ENCODE data around the gene LAMTOR2.

LAMTOR2 gene

DNA sequence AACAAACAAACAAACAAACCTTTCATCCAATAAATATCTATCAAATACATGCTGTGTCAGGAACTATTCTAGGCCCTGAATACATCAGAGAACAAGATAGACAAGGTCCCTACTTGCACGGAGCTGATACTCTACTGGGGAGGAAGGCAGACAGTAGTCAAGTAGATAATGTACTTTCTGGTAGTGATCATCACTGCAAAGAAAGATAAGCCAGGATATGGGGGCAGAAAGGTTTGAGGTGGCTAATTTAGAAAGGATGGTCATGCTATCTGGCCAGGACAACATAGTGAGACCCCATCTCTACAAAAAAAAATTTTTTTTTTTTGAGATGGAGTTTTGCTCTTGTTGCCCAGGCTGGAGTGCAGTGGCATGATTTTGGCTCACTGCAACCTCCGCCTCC, 37.0 kb downstream of the LAMTOR2 start:
- TF ChIP-seq, protein P1, sequence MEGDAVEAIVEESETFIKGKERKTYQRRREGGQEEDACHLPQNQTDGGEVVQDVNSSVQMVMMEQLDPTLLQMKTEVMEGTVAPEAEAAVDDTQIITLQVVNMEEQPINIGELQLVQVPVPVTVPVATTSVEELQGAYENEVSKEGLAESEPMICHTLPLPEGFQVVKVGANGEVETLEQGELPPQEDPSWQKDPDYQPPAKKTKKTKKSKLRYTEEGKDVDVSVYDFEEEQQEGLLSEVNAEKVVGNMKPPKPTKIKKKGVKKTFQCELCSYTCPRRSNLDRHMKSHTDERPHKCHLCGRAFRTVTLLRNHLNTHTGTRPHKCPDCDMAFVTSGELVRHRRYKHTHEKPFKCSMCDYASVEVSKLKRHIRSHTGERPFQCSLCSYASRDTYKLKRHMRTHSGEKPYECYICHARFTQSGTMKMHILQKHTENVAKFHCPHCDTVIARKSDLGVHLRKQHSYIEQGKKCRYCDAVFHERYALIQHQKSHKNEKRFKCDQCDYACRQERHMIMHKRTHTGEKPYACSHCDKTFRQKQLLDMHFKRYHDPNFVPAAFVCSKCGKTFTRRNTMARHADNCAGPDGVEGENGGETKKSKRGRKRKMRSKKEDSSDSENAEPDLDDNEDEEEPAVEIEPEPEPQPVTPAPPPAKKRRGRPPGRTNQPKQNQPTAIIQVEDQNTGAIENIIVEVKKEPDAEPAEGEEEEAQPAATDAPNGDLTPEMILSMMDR (IDR thresholded peaks at IDR 0.05; ENCODE audit: unreplicated experiment in 3 of 3), result no peak
- H3K4me1 Mint-ChIP-seq, result peaks cover 35% of the 10 kb centered on the region
- H3K36me3 Mint-ChIP-seq (ENCODE audit: low read depth), result peaks cover 42% of the 10 kb centered on the region
- no peaks in the 10 kb centered on the region for H3K27me3 Mint-ChIP-seq (ENCODE audit: low read depth)
- H3K4me3 Mint-ChIP-seq, result no peak overlapping the region
- H3K9me3 Mint-ChIP-seq, result no peaks in the 10 kb centered on the region
- H3K27ac Mint-ChIP-seq, result no peak overlapping the region

DNA sequence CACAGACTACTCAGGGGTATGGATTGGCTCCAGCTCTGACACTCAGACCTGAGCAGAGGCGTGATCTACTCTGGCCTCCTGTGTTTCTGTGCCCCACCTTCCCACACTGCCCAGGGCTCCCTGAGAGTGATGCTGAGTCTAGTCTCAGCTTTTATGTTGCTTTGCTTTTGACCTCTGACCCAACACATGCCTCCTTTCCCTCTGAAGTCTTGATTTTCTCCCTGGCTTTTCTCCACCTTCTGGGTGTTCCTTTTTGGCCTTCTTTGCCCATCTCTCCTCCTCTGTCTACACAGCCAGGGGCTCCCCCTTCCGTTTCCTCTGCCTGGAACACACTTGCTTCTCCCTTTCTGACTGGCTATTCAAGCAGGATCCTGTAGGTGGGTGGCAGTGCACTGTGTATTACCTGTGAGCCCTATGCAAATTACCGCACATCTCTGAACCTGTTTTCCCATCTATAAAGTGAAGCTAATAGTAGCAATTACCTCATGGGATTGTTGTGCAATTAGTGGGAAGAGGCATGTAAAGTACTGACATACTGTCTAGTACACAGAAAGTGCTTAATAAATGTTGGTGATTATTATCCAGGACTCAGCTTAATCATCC, 41.4 kb downstream of the LAMTOR2 start:
- no peaks in the 10 kb centered on the region for H3K27me3 Mint-ChIP-seq (ENCODE audit: low read depth)

DNA sequence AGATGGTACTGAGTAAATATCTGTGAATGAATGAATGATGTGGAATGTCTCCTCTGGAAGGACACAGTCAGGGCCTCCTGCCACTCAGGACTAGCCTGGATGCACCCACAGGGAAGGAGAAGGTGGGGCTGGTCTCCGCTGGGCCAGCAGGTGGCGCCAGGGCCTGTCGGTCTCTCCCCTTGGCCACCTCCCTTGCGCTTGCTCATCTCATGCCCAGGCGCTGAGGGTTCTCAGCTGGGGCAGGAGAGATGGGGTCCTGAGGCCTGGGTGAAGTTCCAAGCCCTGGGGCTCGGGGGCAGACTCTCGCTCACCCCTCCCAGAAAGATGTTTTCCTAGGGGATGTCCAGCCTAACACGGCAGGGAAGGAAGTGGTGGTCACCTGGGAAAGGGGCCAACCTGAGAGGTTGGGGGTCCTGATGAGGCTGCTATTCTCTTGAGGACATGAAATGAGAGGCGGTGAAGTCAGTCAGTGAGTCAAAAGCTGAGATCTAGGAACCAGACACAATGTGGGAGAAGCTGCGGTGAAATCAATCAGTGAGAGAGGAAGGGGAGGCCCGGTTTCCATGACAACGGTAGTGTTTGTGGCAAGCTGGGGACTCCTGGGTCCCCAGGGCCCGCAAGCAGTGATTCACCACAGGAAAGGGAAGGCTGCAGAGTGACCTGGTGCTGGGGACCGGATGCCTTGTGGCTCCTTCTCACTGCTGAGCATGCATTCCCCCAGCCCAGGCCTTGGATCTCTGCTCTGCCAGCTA, 42.2 kb downstream of the LAMTOR2 start:
- H3K27ac Mint-ChIP-seq, result peak overlapping the region; percentile 72 to 91 (median 91)
- H3K4me1 Mint-ChIP-seq, result peaks cover 39% of the 10 kb centered on the region
- H3K4me3 Mint-ChIP-seq, result no peak overlapping the region
- no peaks in the 10 kb centered on the region for H3K27me3 Mint-ChIP-seq (ENCODE audit: low read depth)
- TF ChIP-seq, protein P1 (IDR thresholded peaks at IDR 0.05; ENCODE audit: unreplicated experiment in 3 of 3), result peak; percentile 86 to 94 (median 93)
- H3K36me3 Mint-ChIP-seq (ENCODE audit: low read depth), result peaks cover 50% of the 10 kb centered on the region
- H3K9me3 Mint-ChIP-seq, result no peaks in the 10 kb centered on the region

More for the DNA sequence above, 41.4 kb downstream of the LAMTOR2 start:
- Mint-ChIP-seq H3K36me3 (ENCODE audit: low read depth) (peaks cover 50% of the 10 kb centered on the region), H3K4me3 (no peak overlapping the region), H3K9me3 (no peaks in the 10 kb centered on the region), H3K4me1 (peaks cover 31% of the 10 kb centered on the region), H3K27ac (peak overlapping the region in 2 of 3 experiments; percentile 12 to 91)
- TF ChIP-seq, protein P1 (IDR thresholded peaks at IDR 0.05; ENCODE audit: unreplicated experiment in 3 of 3), result no peak

GRCh38 chr1:156097499-156098178, 43.1 kb downstream of the LAMTOR2 start:
- Mint-ChIP-seq H3K4me1 (peaks cover 46% of the 10 kb centered on the region), H3K9me3 (no peaks in the 10 kb centered on the region), H3K4me3 (no peak overlapping the region), H3K27me3 (ENCODE audit: low read depth) (no peaks in the 10 kb centered on the region), H3K36me3 (ENCODE audit: low read depth) (peaks cover 49% of the 10 kb centered on the region), H3K27ac (peak overlapping the region in 1 of 3 experiments; percentile 41)
- TF ChIP-seq, protein P1 (IDR thresholded peaks at IDR 0.05; ENCODE audit: unreplicated experiment in 3 of 3), result no peak

- H3K27ac Mint-ChIP-seq, result no peak overlapping the region
- no peak overlapping the region for H3K4me3 Mint-ChIP-seq
- H3K27me3 Mint-ChIP-seq (ENCODE audit: low read depth), result no peaks in the 10 kb centered on the region
- H3K4me1 Mint-ChIP-seq, result peaks cover 58% of the 10 kb centered on the region
- H3K36me3 Mint-ChIP-seq (ENCODE audit: low read depth), result peaks cover 39% of the 10 kb centered on the region
- no peaks in the 10 kb centered on the region for H3K9me3 Mint-ChIP-seq
- TF ChIP-seq, protein P1 (IDR thresholded peaks at IDR 0.05; ENCODE audit: unreplicated experiment in 3 of 3), result no peak
Observed at GRCh38 chr1:156098784-156099183, 44.2 kb downstream of the LAMTOR2 start.

All from nephron (organoid).